Mesenteric fat pad (tissue), 1 donor: ENCODE data around the gene ARFGAP2. TPM values are rescaled to one million over a fixed set of nuclear protein-coding genes. Genes with fewer than 3 reads are reported as not detected.
"Not testable (repeated sequence)": the region's sequence is repeated elsewhere in the genome, so short reads cannot be mapped to it uniquely, and the experiment has no call there.

Experiments
- DNase-seq: peaks from one replicate; pipeline ENCODE4 v3.0.0-alpha.2; 2020; ENCODE audit warnings: low spot score
- total RNA-seq: library from RNA; stranded (reverse); fragmentation: NEBNext Ultra II Directional; extraction: Animal tissue kit (Norgen Biotek cat#: 25700); gene quantifications from one replicate; pipeline ENCODE4 v1.2.1, GENCODE V29; 2021
- donor health status: DM: yes; HTN: yes; CAD: no.

ARFGAP2 gene
- total RNA-seq, 1 donor from 2014 or later = 57.0 TPM

- no peak for DNase-seq
These were observed 26.9 kb downstream of the ARFGAP2 start for GRCh38 chr11:47149782-47150181.

GRCh38 chr11:47148903-47149531 lies 27.7 kb downstream of the ARFGAP2 start:
- no peak for DNase-seq

- no peak for DNase-seq
These were observed 28.4 kb downstream of the ARFGAP2 start for GRCh38 chr11:47148270-47148669.

GRCh38 chr11:47147681-47148080 lies 29.0 kb downstream of the ARFGAP2 start:
- DNase-seq = no peak

GRCh38 chr11:47147250-47147649 lies 29.4 kb downstream of the ARFGAP2 start:
- DNase-seq = no peak

- DNase-seq = no peak
These were observed 32.1 kb downstream of the ARFGAP2 start for GRCh38 chr11:47144541-47144940.

GRCh38 chr11:47143322-47143721 lies 33.4 kb downstream of the ARFGAP2 start:
- DNase-seq = no peak

- DNase-seq = no peak
These were observed 36.8 kb downstream of the ARFGAP2 start for GRCh38 chr11:47139878-47140277.

- DNase-seq = no peak
These were observed 39.2 kb downstream of the ARFGAP2 start for GRCh38 chr11:47137476-47137875.

GRCh38 chr11:47136921-47137320 lies 39.8 kb downstream of the ARFGAP2 start:
- DNase-seq = no peak

GRCh38 chr11:47136327-47136726 lies 40.4 kb downstream of the ARFGAP2 start:
- DNase-seq = no peak

GRCh38 chr11:47132981-47133380 lies 43.7 kb downstream of the ARFGAP2 start:
- DNase-seq = no peak

GRCh38 chr11:47132490-47132889 lies 44.2 kb downstream of the ARFGAP2 start:
- DNase-seq = no peak

GRCh38 chr11:47131136-47131535 lies 45.5 kb downstream of the ARFGAP2 start:
- DNase-seq = no peak

- DNase-seq = no peak
These were observed 46.1 kb downstream of the ARFGAP2 start for GRCh38 chr11:47130543-47130942.

- no peak for DNase-seq
These were observed 49.5 kb downstream of the ARFGAP2 start for GRCh38 chr11:47127213-47127612.

- DNase-seq = no peak
These were observed 51.6 kb downstream of the ARFGAP2 start for GRCh38 chr11:47125083-47125482.

GRCh38 chr11:47124675-47125074 lies 52.0 kb downstream of the ARFGAP2 start:
- no peak for DNase-seq

- DNase-seq = no peak
These were observed 53.6 kb downstream of the ARFGAP2 start for GRCh38 chr11:47123094-47123493.

- DNase-seq = no peak
These were observed 54.9 kb downstream of the ARFGAP2 start for GRCh38 chr11:47121731-47122130.

GRCh38 chr11:47121056-47121455 lies 55.6 kb downstream of the ARFGAP2 start:
- DNase-seq = no peak

- not testable (repeated sequence) for DNase-seq
These were observed 57.6 kb downstream of the ARFGAP2 start for GRCh38 chr11:47118958-47119688.
